KMS-11 (cell line): ENCODE measurements around the gene EZH2.

Experiments used
- H2AFZ ChIP-seq: fragments of 200-600 bp; sonication (generic); 2 replicates; pipeline ENCODE4 v1.6.1; 2016; ENCODE audit warnings: antibody characterized with exemption, mixed run types, low read depth
- H3K27ac ChIP-seq: fragments of 200-600 bp; sonication (generic); 2 replicates; pipeline ENCODE4 v1.6.1; 2016; ENCODE audit warnings: mild to moderate bottlenecking, mixed run types
- H3K27me3 ChIP-seq: fragments of 200-600 bp; sonication (generic); 2 replicates; pipeline ENCODE4 v1.6.1; 2017; ENCODE audit warnings: mild to moderate bottlenecking, low read depth, mixed run types, moderate library complexity; ENCODE audit not compliant: insufficient read depth
- H3K36me3 ChIP-seq: fragments of 200-600 bp; sonication (generic); 2 replicates; pipeline ENCODE4 v1.6.1; 2017; ENCODE audit warnings: mild to moderate bottlenecking, mixed run types; ENCODE audit not compliant: insufficient read depth
- H3K4me1 ChIP-seq: fragments of 200-600 bp; sonication (generic); 2 replicates; pipeline ENCODE4 v1.6.1; 2016; ENCODE audit warnings: mild to moderate bottlenecking, low read depth, mixed run types; ENCODE audit not compliant: poor library complexity, severe bottlenecking
- H3K4me2 ChIP-seq: fragments of 200-600 bp; sonication (generic); 2 replicates; pipeline ENCODE4 v1.7.0; 2016; ENCODE audit warnings: mild to moderate bottlenecking, mixed run types
- H3K4me3 ChIP-seq: fragments of 200-600 bp; sonication (generic); IDR thresholded peaks from 2 replicates; pipeline ENCODE4 v1.6.1; 2017; ENCODE audit warnings: low read depth, low read length, mixed read lengths; ENCODE audit not compliant: insufficient read depth
- H3K79me2 ChIP-seq: fragments of 200-600 bp; sonication (generic); 2 replicates; pipeline ENCODE4 v1.6.1; 2016; ENCODE audit warnings: low read depth, mixed run types; ENCODE audit not compliant: insufficient read depth
- H3K9ac ChIP-seq: fragments of 200-600 bp; sonication (generic); 2 replicates; pipeline ENCODE4 v1.6.1; 2016; ENCODE audit warnings: mild to moderate bottlenecking, mixed run types
- H4K20me1 ChIP-seq: fragments of 200-600 bp; sonication (generic); 2 replicates; pipeline ENCODE4 v1.6.1; 2016; ENCODE audit warnings: mild to moderate bottlenecking, mixed run types; ENCODE audit not compliant: insufficient read depth
- CTCF ChIP-seq: fragments of 200-600 bp; sonication (generic); conservative IDR thresholded peaks from 2 replicates; pipeline ENCODE4 v1.6.1; 2017; ENCODE audit warnings: low read depth, mild to moderate bottlenecking, antibody characterized with exemption, low read length, moderate library complexity, mixed read lengths

The EZH2 gene

DNA sequence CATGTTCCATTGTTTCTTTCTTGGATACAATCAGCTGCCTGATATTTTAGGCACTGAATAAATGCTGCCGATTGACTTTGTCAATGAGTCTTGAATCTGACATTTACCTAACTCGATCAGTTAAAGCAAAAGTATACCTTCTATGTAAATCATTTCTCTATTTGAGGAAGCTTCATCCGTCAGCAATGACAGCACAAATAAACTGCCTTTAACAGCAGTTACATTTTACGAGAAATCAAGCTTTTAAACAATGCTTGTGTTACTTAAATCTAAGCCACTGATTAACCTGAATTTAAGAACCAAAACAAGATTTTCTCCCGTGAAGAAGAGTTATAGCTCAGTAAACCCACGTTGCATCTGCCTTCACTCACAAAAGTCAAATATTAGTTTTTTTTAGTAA lies 114.1 kb downstream of the EZH2 start:
- Histone ChIP-seq H3K4me3 (no peak overlapping the region), H3K4me2 (no peak overlapping the region), H3K79me2 (peaks cover 26% of the 10 kb centered on the region; the same call in 1 of the 2 replicates), H3K4me1 (peaks cover 51% of the 10 kb centered on the region), H3K9ac (no peak overlapping the region), H2AFZ (no peak overlapping the region), H3K27ac (no peak overlapping the region), H3K27me3 (no peaks in the 10 kb centered on the region), H4K20me1 (no peaks in the 10 kb centered on the region; the same call in 1 of the 2 replicates), H3K36me3 (peaks cover 15% of the 10 kb centered on the region)
- TF ChIP-seq CTCF, result no peak

GRCh38 chr7:148763622-148764021 lies 120.5 kb downstream of the EZH2 start:
- Histone ChIP-seq H3K4me3 (no peak overlapping the region), H3K4me2 (no peak overlapping the region), H4K20me1 (no peaks in the 10 kb centered on the region), H3K36me3 (peaks cover 14% of the 10 kb centered on the region), H3K79me2 (peaks cover 38% of the 10 kb centered on the region; the same call in 1 of the 2 replicates), H2AFZ (no peak overlapping the region), H3K9ac (no peak overlapping the region), H3K27ac (no peak overlapping the region), H3K27me3 (no peaks in the 10 kb centered on the region), H3K4me1 (no peaks in the 10 kb centered on the region)
- TF ChIP-seq CTCF, result no peak

- Histone ChIP-seq H3K79me2 (peaks cover 41% of the 10 kb centered on the region), H3K27me3 (no peaks in the 10 kb centered on the region)
Measured at GRCh38 chr7:148761499-148762278, 122.4 kb downstream of the EZH2 start.

More at GRCh38 chr7:148761499-148762278, 122.4 kb downstream of the EZH2 start:
- no peak overlapping the region for H3K4me2 ChIP-seq
- H3K4me3 ChIP-seq, result no peak overlapping the region
- H3K9ac ChIP-seq, result no peak overlapping the region
- TF ChIP-seq CTCF, result no peak
- peaks cover 29% of the 10 kb centered on the region for H3K36me3 ChIP-seq
- H3K4me1 ChIP-seq, result no peaks in the 10 kb centered on the region
- no peak overlapping the region for H2AFZ ChIP-seq
- H3K27ac ChIP-seq, result no peak overlapping the region
- no peaks in the 10 kb centered on the region for H4K20me1 ChIP-seq
